ENCODE data around the gene SH3PXD2A.

DNA sequence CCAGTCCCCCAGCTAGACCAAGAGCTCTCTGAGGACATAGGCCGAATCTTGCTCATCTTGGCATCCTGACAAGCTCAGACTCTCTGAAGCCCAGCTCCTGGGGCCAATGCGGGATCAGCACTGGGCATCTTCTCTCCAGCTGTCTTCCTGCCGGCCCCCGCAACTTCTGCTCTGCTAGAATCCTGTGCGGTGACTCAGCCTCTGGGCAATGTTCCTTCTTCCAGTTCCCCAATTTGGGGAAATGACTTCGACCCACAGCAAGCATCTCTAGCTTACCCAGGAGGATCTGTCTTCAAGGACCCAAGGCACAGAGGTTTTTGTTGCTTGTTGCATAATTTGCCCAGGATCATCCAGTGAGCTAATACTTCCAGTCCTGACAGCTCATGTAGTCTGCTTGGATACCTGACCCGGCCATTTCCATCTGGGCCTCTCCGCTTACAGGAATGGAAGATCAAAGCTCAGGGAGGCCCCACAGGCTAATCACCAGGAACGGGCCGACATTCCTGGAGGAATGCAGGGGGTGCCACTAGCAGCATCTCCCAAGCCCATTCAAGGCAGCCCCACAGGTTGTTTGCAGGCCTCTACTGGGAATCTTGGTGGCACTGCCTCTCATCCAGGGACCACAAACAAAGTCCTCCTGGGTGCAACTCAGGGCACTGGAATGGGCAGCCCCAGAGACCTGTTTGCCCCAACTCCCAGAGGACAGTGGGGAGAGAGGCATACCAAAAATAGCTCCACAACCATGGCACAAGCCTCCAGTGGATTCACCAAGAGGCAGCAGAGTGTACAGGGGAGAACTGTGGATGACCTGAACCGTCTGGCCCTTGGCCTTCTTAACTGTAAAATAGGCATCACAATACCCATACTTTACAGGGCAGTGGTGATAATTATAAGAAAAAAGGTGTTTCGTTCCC, 210.0 kb downstream of the SH3PXD2A start:
- TF ChIP-seq, protein P1, sequence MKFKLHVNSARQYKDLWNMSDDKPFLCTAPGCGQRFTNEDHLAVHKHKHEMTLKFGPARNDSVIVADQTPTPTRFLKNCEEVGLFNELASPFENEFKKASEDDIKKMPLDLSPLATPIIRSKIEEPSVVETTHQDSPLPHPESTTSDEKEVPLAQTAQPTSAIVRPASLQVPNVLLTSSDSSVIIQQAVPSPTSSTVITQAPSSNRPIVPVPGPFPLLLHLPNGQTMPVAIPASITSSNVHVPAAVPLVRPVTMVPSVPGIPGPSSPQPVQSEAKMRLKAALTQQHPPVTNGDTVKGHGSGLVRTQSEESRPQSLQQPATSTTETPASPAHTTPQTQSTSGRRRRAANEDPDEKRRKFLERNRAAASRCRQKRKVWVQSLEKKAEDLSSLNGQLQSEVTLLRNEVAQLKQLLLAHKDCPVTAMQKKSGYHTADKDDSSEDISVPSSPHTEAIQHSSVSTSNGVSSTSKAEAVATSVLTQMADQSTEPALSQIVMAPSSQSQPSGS (CRISPR knock-in tag; IDR thresholded peaks at IDR 0.05), result no peak
- TF ChIP-seq MAFG (tag; conservative IDR thresholded peaks at IDR 0.05), result no peak
- TF ChIP-seq GABPB1 (CRISPR knock-in tag; IDR thresholded peaks at IDR 0.05), result no peak
- TF ChIP-seq NR2F6 (CRISPR knock-in tag; IDR thresholded peaks at IDR 0.05), result no peak
- TF ChIP-seq ZBTB2 (IDR thresholded peaks at IDR 0.05), result no peak
- TF ChIP-seq TCF7 (IDR thresholded peaks at IDR 0.05; ENCODE audit: borderline replicate concordance), result no peak
- TF ChIP-seq PHF8 (IDR thresholded peaks at IDR 0.05; ENCODE audit: borderline replicate concordance, low read length), result no peak

Data from K562 (cell line).